ENCODE measurements around the gene ENOX1. TPM values are rescaled to one million over a fixed set of nuclear protein-coding genes. Genes with fewer than 3 reads are reported as not detected.
A peak's percentile ranks its signal among the peaks of the same experiment; 100 is the strongest.

ENOX1 gene
- total RNA-seq, 4 donors from 2014 or later = 2.2 to 8.9 (median 6.2) TPM

DNA sequence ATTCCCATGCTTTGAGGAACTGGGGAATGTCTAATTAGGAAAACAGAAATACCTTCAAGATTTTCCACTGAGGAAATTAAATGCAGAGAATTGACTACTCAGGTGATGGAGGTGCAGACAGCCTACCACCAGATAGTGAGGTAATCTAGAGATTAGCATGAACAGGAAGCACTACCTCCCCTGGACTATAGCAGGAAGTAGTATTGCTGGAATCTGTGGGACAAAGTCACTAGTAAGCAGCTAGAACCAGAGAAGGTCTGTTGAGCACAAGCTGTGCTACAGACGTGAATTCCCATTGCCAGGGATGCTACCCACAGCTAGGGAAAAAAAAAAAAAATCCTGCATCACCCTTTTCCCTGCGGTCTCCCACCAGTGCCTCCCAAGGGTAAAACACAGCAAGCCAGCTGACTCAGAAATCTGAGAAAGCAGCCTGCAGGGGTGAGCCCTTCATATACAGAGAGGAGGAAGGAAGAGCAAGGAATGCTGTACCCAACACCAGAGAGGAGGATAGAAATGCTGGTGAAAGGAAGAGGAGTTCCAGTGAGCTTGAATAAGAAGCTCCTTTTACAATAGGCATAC, 10.2 kb downstream of the ENOX1 start:
- TF ChIP-seq, protein P1, sequence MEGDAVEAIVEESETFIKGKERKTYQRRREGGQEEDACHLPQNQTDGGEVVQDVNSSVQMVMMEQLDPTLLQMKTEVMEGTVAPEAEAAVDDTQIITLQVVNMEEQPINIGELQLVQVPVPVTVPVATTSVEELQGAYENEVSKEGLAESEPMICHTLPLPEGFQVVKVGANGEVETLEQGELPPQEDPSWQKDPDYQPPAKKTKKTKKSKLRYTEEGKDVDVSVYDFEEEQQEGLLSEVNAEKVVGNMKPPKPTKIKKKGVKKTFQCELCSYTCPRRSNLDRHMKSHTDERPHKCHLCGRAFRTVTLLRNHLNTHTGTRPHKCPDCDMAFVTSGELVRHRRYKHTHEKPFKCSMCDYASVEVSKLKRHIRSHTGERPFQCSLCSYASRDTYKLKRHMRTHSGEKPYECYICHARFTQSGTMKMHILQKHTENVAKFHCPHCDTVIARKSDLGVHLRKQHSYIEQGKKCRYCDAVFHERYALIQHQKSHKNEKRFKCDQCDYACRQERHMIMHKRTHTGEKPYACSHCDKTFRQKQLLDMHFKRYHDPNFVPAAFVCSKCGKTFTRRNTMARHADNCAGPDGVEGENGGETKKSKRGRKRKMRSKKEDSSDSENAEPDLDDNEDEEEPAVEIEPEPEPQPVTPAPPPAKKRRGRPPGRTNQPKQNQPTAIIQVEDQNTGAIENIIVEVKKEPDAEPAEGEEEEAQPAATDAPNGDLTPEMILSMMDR (IDR thresholded peaks at IDR 0.05) = no peak
- no peak for ATAC-seq (ENCODE audit: low FRiP score)
- DNase-seq (ENCODE audit: low spot score) = no peak

DNA sequence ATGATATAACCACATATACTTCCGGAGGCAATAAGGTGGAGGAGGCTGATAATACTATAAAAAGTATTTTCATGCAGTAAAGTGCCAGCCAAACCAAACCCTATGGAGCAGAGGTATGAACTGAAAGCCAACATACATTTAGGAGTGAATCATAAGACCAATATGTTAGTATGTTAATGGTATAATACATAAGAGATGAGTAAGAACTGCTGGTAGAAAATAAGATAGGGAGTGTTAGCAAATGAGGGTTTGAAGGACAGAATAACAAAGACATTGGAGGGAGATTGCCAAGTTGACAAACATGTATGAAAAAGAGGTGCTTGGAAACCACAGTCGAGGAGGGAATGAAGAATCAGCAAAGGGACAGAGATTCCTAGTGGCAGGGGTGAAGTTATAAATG, 10.8 kb downstream of the ENOX1 start:
- ATAC-seq (ENCODE audit: low FRiP score) = no peak
- TF ChIP-seq, protein P1 (IDR thresholded peaks at IDR 0.05) = no peak

DNA sequence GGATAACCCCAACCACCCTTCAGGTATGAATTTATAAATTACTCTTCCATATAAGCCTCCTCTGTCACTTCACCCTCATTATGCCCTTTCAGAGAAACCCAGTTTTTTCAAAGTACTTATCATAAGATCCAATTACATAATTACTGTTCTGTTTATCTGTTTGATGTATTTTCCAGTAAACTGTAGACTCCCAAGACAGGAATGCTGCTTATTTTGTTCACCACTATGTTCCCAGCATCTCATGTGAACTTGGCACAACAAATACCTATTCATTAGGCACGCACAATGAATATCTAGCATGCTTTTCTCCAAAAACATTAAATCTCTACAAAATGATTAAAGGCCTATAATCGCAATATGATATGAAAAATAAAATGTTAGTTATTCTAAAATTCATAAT, 13.2 kb downstream of the ENOX1 start:
- ATAC-seq (ENCODE audit: low FRiP score) = no peak
- TF ChIP-seq, protein P1 (IDR thresholded peaks at IDR 0.05) = no peak
- no peak for DNase-seq (ENCODE audit: low spot score)

More for the DNA sequence above, 10.8 kb downstream of the ENOX1 start:
- DNase-seq (ENCODE audit: low spot score) = no peak

DNA sequence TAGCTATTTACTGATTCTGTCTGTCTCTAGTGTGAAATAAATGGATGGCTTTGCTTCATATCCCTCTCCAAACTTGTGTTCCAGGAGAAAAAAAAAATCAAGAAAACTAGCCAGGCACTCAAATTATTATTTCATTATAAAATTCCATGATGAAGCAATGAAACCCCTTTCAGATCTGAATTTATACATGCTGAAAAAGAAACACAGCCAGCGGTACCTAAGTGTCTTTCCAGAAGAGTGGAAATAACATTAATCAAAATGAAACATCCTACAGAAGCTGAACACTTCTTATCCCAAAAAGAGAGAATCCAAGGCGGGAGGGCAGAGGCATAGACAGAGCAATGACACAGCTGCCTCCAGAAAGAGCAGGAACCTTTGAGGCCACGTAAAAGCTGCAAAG, 15.9 kb downstream of the ENOX1 start:
- DNase-seq (ENCODE audit: low spot score) (no peak), ATAC-seq (ENCODE audit: low FRiP score) (no peak)
- TF ChIP-seq, protein P1 (IDR thresholded peaks at IDR 0.05) = no peak

DNA sequence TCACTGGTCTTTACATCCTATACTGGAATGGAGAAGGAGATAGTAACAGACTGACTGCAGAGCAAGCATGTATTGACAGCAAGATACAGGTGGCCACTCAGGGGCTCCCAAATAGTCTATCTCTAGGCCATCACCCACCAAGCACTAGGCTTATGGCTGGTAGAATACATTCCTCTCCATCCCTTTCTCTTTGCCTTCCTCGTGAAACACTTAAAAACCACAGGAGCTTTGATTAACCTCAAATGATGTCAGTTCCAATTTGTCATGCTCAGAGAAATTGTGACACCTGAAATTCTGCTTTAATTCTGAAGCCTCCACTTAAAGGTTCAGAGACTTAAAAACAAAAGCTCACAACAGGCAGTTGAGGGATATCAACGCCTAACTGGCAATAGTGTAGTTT, 17.2 kb downstream of the ENOX1 start:
- DNase-seq (ENCODE audit: low spot score) = no peak
- ATAC-seq (ENCODE audit: low FRiP score) = no peak

DNA sequence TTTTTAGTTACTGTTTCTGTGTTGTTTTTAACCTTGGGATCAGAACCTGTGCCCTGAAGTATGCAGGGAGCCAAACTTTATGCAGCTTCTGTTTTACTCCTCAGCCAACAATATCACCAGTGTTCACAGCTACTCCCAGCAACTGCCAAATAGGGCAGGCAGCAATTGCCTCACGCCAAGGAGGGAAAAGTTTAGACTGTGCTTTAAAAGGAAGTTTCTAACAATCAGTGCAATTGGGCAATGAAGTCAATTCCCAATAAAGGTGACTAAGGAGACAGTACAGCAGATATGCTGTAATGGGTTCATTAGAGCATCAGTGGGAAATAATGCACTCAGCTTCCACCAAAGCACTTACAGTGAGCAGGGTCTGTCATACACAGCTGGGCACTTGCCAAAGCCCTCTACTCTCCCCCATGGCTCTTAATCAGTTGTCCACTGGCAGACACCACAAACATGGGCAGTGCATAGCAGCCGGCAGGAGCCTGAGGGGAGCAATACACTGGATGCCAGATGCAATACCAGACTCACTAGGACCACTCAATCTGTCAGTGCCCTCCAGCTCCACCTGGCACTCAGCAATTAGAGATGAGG, 19.3 kb downstream of the ENOX1 start:
- TF ChIP-seq, protein P1 (IDR thresholded peaks at IDR 0.05) = no peak
- ATAC-seq (ENCODE audit: low FRiP score) (peak; percentile 83), DNase-seq (ENCODE audit: low spot score) (no peak)

More for the DNA sequence above, 17.2 kb downstream of the ENOX1 start:
- TF ChIP-seq, protein P1 (IDR thresholded peaks at IDR 0.05) = no peak

DNA sequence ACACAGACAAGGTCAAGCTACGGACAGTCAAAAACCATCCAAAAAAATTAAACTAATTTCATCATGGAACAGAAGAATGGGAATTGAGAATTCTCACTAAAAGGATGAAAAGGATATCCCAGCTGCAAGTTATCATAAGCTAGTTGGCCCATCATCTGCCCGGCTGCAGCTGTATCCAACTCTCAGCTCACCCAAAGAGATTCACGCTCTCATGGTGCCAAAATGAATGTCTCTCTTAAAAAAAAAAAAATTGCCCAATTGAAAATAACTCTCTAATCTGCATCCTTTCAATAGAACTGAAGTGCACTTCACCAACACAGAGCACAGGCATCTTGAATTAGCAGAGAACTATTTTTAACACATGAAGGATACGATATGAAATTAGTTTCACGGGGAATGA, 20.0 kb downstream of the ENOX1 start:
- TF ChIP-seq, protein P1 (IDR thresholded peaks at IDR 0.05) = no peak
- ATAC-seq (ENCODE audit: low FRiP score) (no peak), DNase-seq (ENCODE audit: low spot score) (no peak)

Measured in omental fat pad (tissue), 4 donors.